H1 (cell line): ENCODE data around the gene BCAS3. TPM values are rescaled to one million over a fixed set of nuclear protein-coding genes. Genes with fewer than 3 reads are reported as not detected.

Source experiments
- CTCF ChIA-PET: fragments of 300-600 bp; sonication (Branson Sonifier 250); formaldehyde crosslinking; loops from one replicate; lab custom pipeline; 2021; ENCODE audit not compliant: partially characterized antibody; lab: Charles Lee
- POLR2A ChIA-PET: fragments of 300-600 bp; sonication (Branson Sonifier 250); formaldehyde crosslinking; loops from one replicate; lab custom pipeline; 2021; ENCODE audit warnings: inconsistent platforms; ENCODE audit not compliant: partially characterized antibody; lab: Charles Lee
- DNase-seq, 2 experiments: peaks; one replicate each; pipeline versions ENCODE4 v3.0.0 to v3.0.0-alpha.2; 2010 to 2022; ENCODE audit warnings: low spot score in 2 of 2, low read depth in 1 of 2, mixed read lengths in 1 of 2
- FAIRE-seq: peaks from 2 replicates; lab custom pipeline; 2011; peaks lifted over from hg19 to GRCh38; lab: Jason Lieb, UNC
- H2AFZ ChIP-seq: 2 replicates; pipeline ENCODE4 v1.8.1; 2012; ENCODE audit warnings: low read length, inconsistent platforms
- H2AK5ac ChIP-seq: 2 replicates; pipeline ENCODE4 v1.6.1; 2013; ENCODE audit warnings: low read depth, low read length
- H2BK120ac ChIP-seq: replicated peaks from 2 replicates; pipeline ENCODE3; 2013; ENCODE audit warnings: low read depth, low read length, inconsistent platforms
- H2BK12ac ChIP-seq: 2 replicates; pipeline ENCODE4 v1.6.1; 2013; ENCODE audit warnings: low read depth, low read length
- H2BK15ac ChIP-seq: 2 replicates; pipeline ENCODE4 v1.6.1; 2013; ENCODE audit warnings: low read length
- H2BK20ac ChIP-seq: 2 replicates; pipeline ENCODE4 v1.6.1; 2013; ENCODE audit warnings: low read length
- H2BK5ac ChIP-seq: 2 replicates; pipeline ENCODE4 v1.6.1; 2013; ENCODE audit warnings: low read depth, low read length
- H3K14ac ChIP-seq: 2 replicates; pipeline ENCODE4 v1.6.1; 2013; ENCODE audit warnings: inconsistent platforms; ENCODE audit not compliant: insufficient read length
- H3K18ac ChIP-seq: 2 replicates; pipeline ENCODE4 v1.6.1; 2013; ENCODE audit warnings: low read length; ENCODE audit errors: extremely low read depth
- H3K23ac ChIP-seq: 2 replicates; pipeline ENCODE4 v1.6.1; 2013; ENCODE audit warnings: inconsistent platforms; ENCODE audit not compliant: insufficient read length
- H3K23me2 ChIP-seq: 2 replicates; pipeline ENCODE4 v1.6.1; 2013; ENCODE audit warnings: low read depth, low read length
- H3K27ac ChIP-seq: 2 replicates; pipeline ENCODE4 v1.6.1; 2011; ENCODE audit warnings: low read depth, low read length, inconsistent platforms
- H3K27me3 ChIP-seq, 4 experiments: replicated peaks in 1 of 4; 1 replicate in 1 of 4; 2 replicates in 3 of 4; pipeline versions ENCODE4 v1.6.1 to v1.8.1; 2011 to 2013; ENCODE audit warnings: low read length in 3 of 4, mild to moderate bottlenecking in 3 of 4, inconsistent platforms in 2 of 4, mixed read lengths in 2 of 4, moderate library complexity in 1 of 4; ENCODE audit not compliant: control insufficient read depth in 3 of 4, insufficient read depth in 3 of 4; ENCODE audit errors: extremely low read depth in 1 of 4
- H3K36me3 ChIP-seq, 4 experiments: 2 replicates each; pipeline versions ENCODE4 v1.6.1 to v1.8.1; 2011 to 2013; ENCODE audit warnings: mild to moderate bottlenecking in 4 of 4, low read length in 3 of 4, moderate library complexity in 2 of 4, control low read depth in 1 of 4, inconsistent platforms in 1 of 4; ENCODE audit not compliant: insufficient read depth in 4 of 4, control insufficient read depth in 2 of 4
- H3K4ac ChIP-seq: replicated peaks from 2 replicates; pipeline ENCODE3; 2013; ENCODE audit warnings: low read length, low read depth, mixed read lengths, inconsistent platforms; ENCODE audit not compliant: insufficient read length
- H3K4me1 ChIP-seq, 4 experiments: replicated peaks in 1 of 4; 1 replicate in 1 of 4; 2 replicates in 3 of 4; pipeline versions ENCODE4 v1.6.1 to v1.8.1; 2011 to 2013; ENCODE audit warnings: low read length in 3 of 4, inconsistent platforms in 2 of 4, mixed read lengths in 1 of 4; ENCODE audit not compliant: insufficient read depth in 4 of 4, control insufficient read depth in 3 of 4
- H3K4me2 ChIP-seq, 2 experiments: 2 replicates each; pipeline versions ENCODE4 v1.6.1 to v1.8.1; 2011 to 2013; ENCODE audit warnings: low read depth in 2 of 2, low read length in 2 of 2, control low read depth in 1 of 2, inconsistent platforms in 1 of 2, mild to moderate bottlenecking in 1 of 2; ENCODE audit not compliant: insufficient read depth in 1 of 2
- H3K4me3 ChIP-seq, 4 experiments: fragments of 200-600, 300-600 bp in 1 of 4; sonication (generic), shearing (Covaris generic), sonication (Bioruptor Twin) in 1 of 4; 2 replicates each; pipeline versions ENCODE4 v1.5.1 to v1.8.1; 2011 to 2016; ENCODE audit warnings: low read length in 4 of 4, low read depth in 3 of 4, control low read depth in 2 of 4, inconsistent platforms in 2 of 4, mild to moderate bottlenecking in 2 of 4, mixed read lengths in 1 of 4, moderate library complexity in 1 of 4; ENCODE audit not compliant: insufficient read depth in 2 of 4; ENCODE audit errors: extremely low read depth in 1 of 4
- H3K56ac ChIP-seq: replicated peaks from 2 replicates; pipeline ENCODE3; 2013; ENCODE audit warnings: low read depth, mild to moderate bottlenecking, mixed read lengths, low read length, inconsistent platforms; ENCODE audit not compliant: insufficient read length
- H3K79me1 ChIP-seq: 2 replicates; pipeline ENCODE4 v1.6.1; 2013; ENCODE audit warnings: low read depth, low read length, control low read depth
- H3K79me2 ChIP-seq, 2 experiments: 2 replicates each; pipeline versions ENCODE4 v1.6.1 to v1.8.1; 2012 to 2013; ENCODE audit warnings: low read length in 2 of 2, mild to moderate bottlenecking in 2 of 2, inconsistent platforms in 1 of 2; ENCODE audit not compliant: insufficient read depth in 2 of 2, control insufficient read depth in 1 of 2
- H3K9ac ChIP-seq, 4 experiments: replicated peaks in 1 of 4; 1 replicate in 1 of 4; 2 replicates in 3 of 4; pipeline versions ENCODE4 v1.6.1 to v1.8.1; 2011 to 2013; ENCODE audit warnings: low read depth in 3 of 4, low read length in 3 of 4, control low read depth in 2 of 4, mild to moderate bottlenecking in 2 of 4, moderate library complexity in 2 of 4, inconsistent platforms in 1 of 4; ENCODE audit errors: extremely low read depth in 1 of 4
- H3K9me3 ChIP-seq, 2 experiments: 2 replicates each; pipeline versions ENCODE4 v1.6.1 to v1.8.1; 2012 to 2013; ENCODE audit warnings: mild to moderate bottlenecking in 2 of 2, moderate library complexity in 2 of 2, control low read depth in 1 of 2, inconsistent platforms in 1 of 2, low read depth in 1 of 2, low read length in 1 of 2, mixed read lengths in 1 of 2; ENCODE audit not compliant: insufficient read depth in 2 of 2
- H4K20me1 ChIP-seq, 2 experiments: replicated peaks in 1 of 2; 2 replicates each; pipeline versions ENCODE3 to v1.8.1; 2011 to 2013; ENCODE audit warnings: inconsistent platforms in 2 of 2, low read length in 2 of 2, mild to moderate bottlenecking in 1 of 2; ENCODE audit not compliant: insufficient read depth in 2 of 2, control insufficient read depth in 1 of 2
- H4K5ac ChIP-seq: 2 replicates; pipeline ENCODE4 v1.6.1; 2013; ENCODE audit warnings: low read length, low read depth, mixed read lengths, inconsistent platforms; ENCODE audit not compliant: insufficient read length
- H4K8ac ChIP-seq: 2 replicates; pipeline ENCODE4 v1.8.0; 2013; ENCODE audit warnings: mild to moderate bottlenecking, moderate library complexity, low read length, inconsistent platforms; ENCODE audit not compliant: insufficient read depth; ENCODE audit errors: extremely low read depth
- H4K91ac ChIP-seq: replicated peaks from 2 replicates; pipeline ENCODE3; 2013; ENCODE audit warnings: low read length, mixed read lengths, inconsistent platforms; ENCODE audit not compliant: insufficient read length
- EP300 ChIP-seq, 2 experiments: IDR thresholded peaks; 1 replicate in 1 of 2; 2 replicates in 1 of 2; pipeline ENCODE4 v1.6.1; 2011 to 2012; ENCODE audit warnings: low read depth in 2 of 2, low read length in 2 of 2, mild to moderate bottlenecking in 2 of 2, borderline replicate concordance in 1 of 2, inconsistent platforms in 1 of 2, moderate library complexity in 1 of 2
- GTF2F1 ChIP-seq: IDR thresholded peaks from 2 replicates; pipeline ENCODE4 v1.6.1; 2012; ENCODE audit warnings: low read depth, low read length, improper control_type of control experiment, borderline replicate concordance
- HDAC2 ChIP-seq, 2 experiments: fragments of 300-600 bp in 1 of 2; sonication (generic) in 1 of 2; IDR thresholded peaks; 2 replicates each; pipeline ENCODE4 v1.6.1; 2011 to 2012; ENCODE audit warnings: low read depth in 2 of 2, low read length in 2 of 2, mild to moderate bottlenecking in 2 of 2, moderate library complexity in 2 of 2, borderline replicate concordance in 1 of 2, inconsistent platforms in 1 of 2
- JUND ChIP-seq: IDR thresholded peaks from 2 replicates; pipeline ENCODE4 v1.6.1; 2011; ENCODE audit warnings: mild to moderate bottlenecking, improper control_type of control experiment, low read length
- MAFK ChIP-seq: IDR thresholded peaks from 2 replicates; pipeline ENCODE4 v1.6.1; 2012; ENCODE audit warnings: low read depth, mild to moderate bottlenecking, improper control_type of control experiment, low read length
- TAF7 ChIP-seq: optimal IDR thresholded peaks from 2 replicates; pipeline ENCODE3; 2011; ENCODE audit warnings: low read depth, mild to moderate bottlenecking, inconsistent platforms, low read length, moderate library complexity, borderline replicate concordance
- TEAD4 ChIP-seq: IDR thresholded peaks from 2 replicates; pipeline ENCODE4 v1.6.1; 2012; ENCODE audit warnings: low read depth, low read length, inconsistent platforms, mixed read lengths
- USF2 ChIP-seq: IDR thresholded peaks from 2 replicates; pipeline ENCODE4 v1.6.1; 2011; ENCODE audit warnings: low read length, improper control_type of control experiment
- WGBS, 2 experiments: shearing (Covaris generic) in 1 of 2; methylation state at CpG; one replicate each; pipeline versions ENCODE4 v1.1.6 to v1.1.7; 2013 to 2015; ENCODE audit warnings: low lambda C conversion rate in 2 of 2, mixed read lengths in 2 of 2, inconsistent platforms in 1 of 2, low coverage in 1 of 2, missing lambda C conversion rate in 1 of 2; ENCODE audit not compliant: insufficient replicate concordance in 2 of 2, insufficient coverage in 1 of 2, insufficient read length in 1 of 2; ENCODE audit errors: extremely low coverage in 1 of 2, missing lambda C conversion rate in 1 of 2; 5-methylcytosine and 5-hydroxymethylcytosine counted together
- polyA plus RNA-seq, 7 experiments: library from polyadenylated mRNA; depleted of rRNA in 3 of 7; stranded (reverse) in 5 of 7; unstranded in 2 of 7; fragments of >200 nt in 5 of 7; fragments of 200-250 nt in 2 of 7; gene quantifications; 1 replicate in 5 of 7; 2 replicates in 1 of 7; 4 replicates in 1 of 7; pipeline versions ENCODE4 v1.2.1 to v1.2.3, GENCODE V29; 2011 to 2013; ENCODE audit warnings: missing spikeins in 2 of 7, mixed read lengths in 2 of 7
- total RNA-seq: library from RNA; stranded (reverse); fragmentation: NEBNext Ultra II Directional; extraction: Animal tissue kit (Norgen Biotek cat#: 25700); gene quantifications from 2 replicates; pipeline ENCODE4 v1.2.1, GENCODE V29; 2021
- TF ChIP-seq, protein P1 (sequence below): IDR thresholded peaks from 2 replicates; pipeline ENCODE4 v1.6.1; 2011; ENCODE audit warnings: low read depth, mild to moderate bottlenecking, low read length; ENCODE audit not compliant: insufficient read depth

Gene BCAS3
- total and polyA plus RNA-seq, 2 of the 8 experiments (the other 6 are each of a cell fraction or from before 2014, with no cell fraction given) = 9.9 to 13.3 TPM

- ChIA-PET CTCF (interaction anchor here (1.1 to 2.1 kb wide), 4 partner anchors 9 to 413 kb away, joined by 3 to 9 read pairs (median 4); no protein-coding TSS in a partner anchor), POLR2A (no interaction called here)
- H2BK12ac ChIP-seq = no peak overlapping the region
- H3K9me3 ChIP-seq = no peaks in the 10 kb centered on the region
- no peak overlapping the region for H3K56ac ChIP-seq
- no peak overlapping the region for H2BK15ac ChIP-seq
- no peak overlapping the region for H4K8ac ChIP-seq
- no peak overlapping the region for H3K27ac ChIP-seq
- DNase-seq = no peak
- H2AFZ ChIP-seq = no peak overlapping the region
- no peak overlapping the region for H3K4me3 ChIP-seq
- no peak overlapping the region for H4K91ac ChIP-seq
- no peaks in the 10 kb centered on the region; a peak in 1 of 7 replicates for H3K4me1 ChIP-seq
- no peak overlapping the region for H2AK5ac ChIP-seq
- H3K27me3 ChIP-seq = no peaks in the 10 kb centered on the region
- no peak overlapping the region for H3K4me2 ChIP-seq
- H3K23me2 ChIP-seq = no peaks in the 10 kb centered on the region
- no peak overlapping the region for H2BK20ac ChIP-seq
- H2BK5ac ChIP-seq = no peak overlapping the region
- no peaks in the 10 kb centered on the region for H3K79me2 ChIP-seq
- no peak overlapping the region for H3K14ac ChIP-seq
- no peak overlapping the region for H4K5ac ChIP-seq
- H3K18ac ChIP-seq = no peak overlapping the region
- H2BK120ac ChIP-seq = no peak overlapping the region
- FAIRE-seq = no peak
- no peaks in the 10 kb centered on the region for H3K36me3 ChIP-seq
- WGBS, 2 experiments = 87% methylated on average over 12 of the region's 13 CpGs; no CpG with 5 or more reads in 1 of the 2 experiments
- H3K23ac ChIP-seq = no peak overlapping the region
- H4K20me1 ChIP-seq = no peaks in the 10 kb centered on the region
- no peak overlapping the region for H3K9ac ChIP-seq
- no peaks in the 10 kb centered on the region; the same call in 1 of the 2 replicates for H3K79me1 ChIP-seq
- no peak overlapping the region for H3K4ac ChIP-seq
- TF ChIP-seq TAF7 (no peak), JUND (no peak), EP300 (IDR thresholded peaks at IDR 0.05; ENCODE audit: borderline replicate concordance in 1 of 2, low read depth in 2 of 2, low read length in 2 of 2) (no peak), HDAC2 (IDR thresholded peaks at IDR 0.05; ENCODE audit: borderline replicate concordance in 1 of 2, low read depth in 2 of 2, low read length in 2 of 2) (no peak), TEAD4 (no peak), GTF2F1 (no peak), USF2 (no peak), MAFK (no peak)
- TF ChIP-seq, protein P1, sequence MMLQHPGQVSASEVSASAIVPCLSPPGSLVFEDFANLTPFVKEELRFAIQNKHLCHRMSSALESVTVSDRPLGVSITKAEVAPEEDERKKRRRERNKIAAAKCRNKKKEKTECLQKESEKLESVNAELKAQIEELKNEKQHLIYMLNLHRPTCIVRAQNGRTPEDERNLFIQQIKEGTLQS = no peak
These were observed 707.3 kb downstream of the BCAS3 start for GRCh38 chr17:61384692-61385576.
